SK-N-SH (cell line): ENCODE measurements around the gene PI4K2B. TPM values are rescaled to one million over a fixed set of nuclear protein-coding genes. Genes with fewer than 3 reads are reported as not detected.
"Not testable (repeated sequence)": the region's sequence is repeated elsewhere in the genome, so short reads cannot be mapped to it uniquely, and the experiment has no call there.

Experiments used
- CTCF ChIA-PET: fragments of 300-600, 350-600 bp; formaldehyde crosslinking; extraction: SDS; loops from one replicate; lab custom pipeline; 2021; lab: Yijun Ruan, JAX
- POLR2A ChIA-PET: fragments of 350-600 bp; sonication (Branson Sonifier 250); formaldehyde crosslinking; extraction: SDS; loops from one replicate; lab custom pipeline; 2020; ENCODE audit warnings: antibody characterized with exemption, inconsistent platforms; lab: Yijun Ruan, JAX
- DNase-seq: peaks from one replicate; pipeline ENCODE4 v3.0.0; 2012
- H2AFZ ChIP-seq: fragments of 200-600 bp; sonication (generic); 2 replicates; pipeline ENCODE4 v1.8.1; 2016; ENCODE audit warnings: antibody characterized with exemption, mild to moderate bottlenecking, low read depth
- H3F3A ChIP-seq: fragments of 200-600 bp; sonication (generic); replicated peaks from 2 replicates; pipeline ENCODE3; 2016; ENCODE audit warnings: antibody characterized with exemption, mild to moderate bottlenecking; ENCODE audit not compliant: insufficient read depth
- H3K27ac ChIP-seq, 2 experiments: fragments of 200-500 bp in 1 of 2; fragments of 200-600 bp in 1 of 2; sonication (Bioruptor generic) in 1 of 2; sonication (generic), shearing (Covaris generic) in 1 of 2; 2 replicates each; pipeline versions ENCODE4 v1.5.1 to v1.6.1; 2014 to 2016; ENCODE audit warnings: low read depth in 2 of 2, inconsistent platforms in 1 of 2, low read length in 1 of 2, mild to moderate bottlenecking in 1 of 2, mixed read lengths in 1 of 2
- H3K27me3 ChIP-seq: fragments of 200-600 bp; sonication (generic), shearing (Covaris generic); 2 replicates; pipeline ENCODE4 v1.6.1; 2016; ENCODE audit warnings: mixed run types; ENCODE audit not compliant: insufficient read depth
- H3K36me3 ChIP-seq, 2 experiments: fragments of 200-500 bp in 1 of 2; fragments of 200-600 bp in 1 of 2; sonication (Bioruptor generic) in 1 of 2; sonication (generic) in 1 of 2; replicated peaks in 1 of 2; 2 replicates each; pipeline versions ENCODE3 to v1.5.1; 2014 to 2016; ENCODE audit warnings: low read length in 1 of 2, mild to moderate bottlenecking in 1 of 2; ENCODE audit not compliant: insufficient read depth in 2 of 2, control insufficient read depth in 1 of 2
- H3K4me1 ChIP-seq, 2 experiments: fragments of 200-500 bp in 1 of 2; fragments of 200-600 bp in 1 of 2; sonication (Bioruptor generic) in 1 of 2; sonication (generic), shearing (Covaris generic) in 1 of 2; 2 replicates each; pipeline versions ENCODE4 v1.5.1 to v1.6.1; 2014 to 2016; ENCODE audit warnings: low read depth in 1 of 2, low read length in 1 of 2, mixed run types in 1 of 2; ENCODE audit not compliant: insufficient read depth in 2 of 2, control insufficient read depth in 1 of 2
- H3K4me2 ChIP-seq: fragments of 200-600 bp; sonication (generic), shearing (Covaris generic); 2 replicates; pipeline ENCODE4 v1.6.1; 2017; ENCODE audit warnings: mixed run types
- H3K4me3 ChIP-seq, 2 experiments: fragments of 200-500 bp in 1 of 2; fragments of 200-600 bp in 1 of 2; sonication (Bioruptor generic) in 1 of 2; sonication (generic), shearing (Covaris generic) in 1 of 2; 2 replicates each; pipeline versions ENCODE4 v1.5.1 to v1.8.1; 2014 to 2016; ENCODE audit warnings: low read depth in 2 of 2, inconsistent platforms in 1 of 2, low read length in 1 of 2, mild to moderate bottlenecking in 1 of 2, mixed read lengths in 1 of 2, moderate library complexity in 1 of 2
- H3K79me2 ChIP-seq: fragments of 200-600 bp; sonication (generic); 2 replicates; pipeline ENCODE4 v1.8.1; 2017; ENCODE audit warnings: mild to moderate bottlenecking; ENCODE audit not compliant: insufficient read depth
- H3K9ac ChIP-seq: fragments of 200-600 bp; sonication (generic); 2 replicates; pipeline ENCODE4 v1.6.1; 2017; ENCODE audit warnings: mixed run types
- H3K9me2 ChIP-seq: fragments of 200-600 bp; sonication (generic); 2 replicates; pipeline ENCODE4 v1.6.1; 2017; ENCODE audit warnings: mixed run types
- H3K9me3 ChIP-seq: fragments of 200-600 bp; sonication (generic); 2 replicates; pipeline ENCODE4 v1.6.1; 2017; ENCODE audit warnings: mixed run types, mild to moderate bottlenecking, moderate library complexity
- H4K20me1 ChIP-seq: fragments of 200-600 bp; sonication (generic); 2 replicates; pipeline ENCODE4 v1.6.1; 2017; ENCODE audit warnings: mild to moderate bottlenecking, mixed run types; ENCODE audit not compliant: insufficient read depth
- ELF1 ChIP-seq: IDR thresholded peaks from 2 replicates; pipeline ENCODE4 v1.4.0; 2012
- FOSL2 ChIP-seq: IDR thresholded peaks from 2 replicates; pipeline ENCODE4 v1.4.0; 2012; ENCODE audit warnings: low read depth, mild to moderate bottlenecking, moderate library complexity, borderline replicate concordance
- FOXJ3 ChIP-seq: sonication (generic); formaldehyde crosslinking; IDR thresholded peaks from 2 replicates; pipeline ENCODE4 v1.5.1; 2020; ENCODE audit warnings: mild to moderate bottlenecking, missing genetic modification reagents
- FOXM1 ChIP-seq: IDR thresholded peaks from 2 replicates; pipeline ENCODE4 v1.4.0; 2012; ENCODE audit warnings: low read depth, mild to moderate bottlenecking
- GABPA ChIP-seq: IDR thresholded peaks from 2 replicates; pipeline ENCODE4 v1.4.0; 2012; ENCODE audit warnings: low read depth, mild to moderate bottlenecking
- TAF1 ChIP-seq: IDR thresholded peaks from 2 replicates; pipeline ENCODE4 v1.6.1; 2012; ENCODE audit warnings: low read depth, mild to moderate bottlenecking, low read length, moderate library complexity, borderline replicate concordance
- WGBS: methylation state at CpG from one replicate; pipeline ENCODE4 v1.1.6; 2017; ENCODE audit warnings: low lambda C conversion rate; 5-methylcytosine and 5-hydroxymethylcytosine counted together
- polyA plus RNA-seq, 3 experiments: library from polyadenylated mRNA; depleted of rRNA; stranded (reverse); fragments of >200 nt; gene quantifications; 2 replicates each; pipeline ENCODE4 v1.2.3, GENCODE V29; 2012
- TF ChIP-seq, protein P1 (sequence below): fragments of 150-350 bp; IDR thresholded peaks from 2 replicates; pipeline ENCODE4 v1.6.1; 2016; ENCODE audit warnings: mild to moderate bottlenecking, low read depth, low read length
- TF ChIP-seq, protein P2 (sequence below): fragments of 150-350 bp; IDR thresholded peaks from 2 replicates; pipeline ENCODE4 v1.6.1; 2017; ENCODE audit warnings: antibody characterized with exemption, low read length, low read depth, borderline replicate concordance
- TF ChIP-seq, protein P3 (sequence below): fragments of 200-600 bp; sonication (generic); IDR thresholded peaks from 2 replicates; pipeline ENCODE4 v1.6.1; 2017; ENCODE audit warnings: antibody characterized with exemption, mild to moderate bottlenecking, moderate library complexity
- TF ChIP-seq, protein P4 (sequence below): IDR thresholded peaks from 2 replicates; pipeline ENCODE4 v1.4.0; 2012; ENCODE audit warnings: low read depth, borderline replicate concordance
- TF ChIP-seq, protein P5 (sequence below): IDR thresholded peaks from 2 replicates; pipeline ENCODE4 v1.4.0; 2012; ENCODE audit warnings: low read depth, borderline replicate concordance
- TF ChIP-seq, protein P6 (sequence below): IDR thresholded peaks from 2 replicates; pipeline ENCODE4 v1.6.1; 2012; ENCODE audit warnings: mild to moderate bottlenecking, low read depth, low read length, moderate library complexity

Gene PI4K2B
- polyA plus RNA-seq, 1 of the 3 experiments (the other 2 are of a cell fraction): 3.1 TPM

DNA sequence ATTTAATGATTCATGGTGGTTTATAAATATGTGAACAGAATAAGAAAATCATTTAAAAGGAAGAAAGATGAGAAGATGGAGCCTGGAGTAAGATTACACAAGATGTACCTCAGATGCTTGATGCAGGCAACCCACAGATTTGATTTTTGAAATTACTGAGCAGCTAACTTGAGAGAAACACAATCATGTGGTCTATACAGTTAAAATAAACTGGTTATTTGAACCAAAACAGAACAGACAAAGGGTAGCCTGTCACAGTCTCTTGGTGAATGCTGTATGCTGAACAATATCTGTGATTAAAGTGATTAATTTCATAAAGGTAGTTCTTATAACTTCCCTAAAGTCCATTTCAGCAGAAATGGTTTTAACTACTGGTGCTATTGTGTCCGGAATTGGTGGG is 4.2 kb downstream of the PI4K2B start:
- no peak overlapping the region for H3K9ac ChIP-seq
- peaks cover 4% of the 10 kb centered on the region; the same call in 1 of the 2 replicates for H3K9me3 ChIP-seq
- TF ChIP-seq ELF1: no peak
- TF ChIP-seq, protein P1, sequence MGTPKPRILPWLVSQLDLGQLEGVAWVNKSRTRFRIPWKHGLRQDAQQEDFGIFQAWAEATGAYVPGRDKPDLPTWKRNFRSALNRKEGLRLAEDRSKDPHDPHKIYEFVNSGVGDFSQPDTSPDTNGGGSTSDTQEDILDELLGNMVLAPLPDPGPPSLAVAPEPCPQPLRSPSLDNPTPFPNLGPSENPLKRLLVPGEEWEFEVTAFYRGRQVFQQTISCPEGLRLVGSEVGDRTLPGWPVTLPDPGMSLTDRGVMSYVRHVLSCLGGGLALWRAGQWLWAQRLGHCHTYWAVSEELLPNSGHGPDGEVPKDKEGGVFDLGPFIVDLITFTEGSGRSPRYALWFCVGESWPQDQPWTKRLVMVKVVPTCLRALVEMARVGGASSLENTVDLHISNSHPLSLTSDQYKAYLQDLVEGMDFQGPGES: no peak
- TF ChIP-seq, protein P2, sequence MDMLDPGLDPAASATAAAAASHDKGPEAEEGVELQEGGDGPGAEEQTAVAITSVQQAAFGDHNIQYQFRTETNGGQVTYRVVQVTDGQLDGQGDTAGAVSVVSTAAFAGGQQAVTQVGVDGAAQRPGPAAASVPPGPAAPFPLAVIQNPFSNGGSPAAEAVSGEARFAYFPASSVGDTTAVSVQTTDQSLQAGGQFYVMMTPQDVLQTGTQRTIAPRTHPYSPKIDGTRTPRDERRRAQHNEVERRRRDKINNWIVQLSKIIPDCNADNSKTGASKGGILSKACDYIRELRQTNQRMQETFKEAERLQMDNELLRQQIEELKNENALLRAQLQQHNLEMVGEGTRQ: no peak
- TF ChIP-seq, protein P3, sequence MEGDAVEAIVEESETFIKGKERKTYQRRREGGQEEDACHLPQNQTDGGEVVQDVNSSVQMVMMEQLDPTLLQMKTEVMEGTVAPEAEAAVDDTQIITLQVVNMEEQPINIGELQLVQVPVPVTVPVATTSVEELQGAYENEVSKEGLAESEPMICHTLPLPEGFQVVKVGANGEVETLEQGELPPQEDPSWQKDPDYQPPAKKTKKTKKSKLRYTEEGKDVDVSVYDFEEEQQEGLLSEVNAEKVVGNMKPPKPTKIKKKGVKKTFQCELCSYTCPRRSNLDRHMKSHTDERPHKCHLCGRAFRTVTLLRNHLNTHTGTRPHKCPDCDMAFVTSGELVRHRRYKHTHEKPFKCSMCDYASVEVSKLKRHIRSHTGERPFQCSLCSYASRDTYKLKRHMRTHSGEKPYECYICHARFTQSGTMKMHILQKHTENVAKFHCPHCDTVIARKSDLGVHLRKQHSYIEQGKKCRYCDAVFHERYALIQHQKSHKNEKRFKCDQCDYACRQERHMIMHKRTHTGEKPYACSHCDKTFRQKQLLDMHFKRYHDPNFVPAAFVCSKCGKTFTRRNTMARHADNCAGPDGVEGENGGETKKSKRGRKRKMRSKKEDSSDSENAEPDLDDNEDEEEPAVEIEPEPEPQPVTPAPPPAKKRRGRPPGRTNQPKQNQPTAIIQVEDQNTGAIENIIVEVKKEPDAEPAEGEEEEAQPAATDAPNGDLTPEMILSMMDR: no peak
- TF ChIP-seq GABPA: no peak
- TF ChIP-seq FOXM1: no peak
- TF ChIP-seq, protein P4, sequence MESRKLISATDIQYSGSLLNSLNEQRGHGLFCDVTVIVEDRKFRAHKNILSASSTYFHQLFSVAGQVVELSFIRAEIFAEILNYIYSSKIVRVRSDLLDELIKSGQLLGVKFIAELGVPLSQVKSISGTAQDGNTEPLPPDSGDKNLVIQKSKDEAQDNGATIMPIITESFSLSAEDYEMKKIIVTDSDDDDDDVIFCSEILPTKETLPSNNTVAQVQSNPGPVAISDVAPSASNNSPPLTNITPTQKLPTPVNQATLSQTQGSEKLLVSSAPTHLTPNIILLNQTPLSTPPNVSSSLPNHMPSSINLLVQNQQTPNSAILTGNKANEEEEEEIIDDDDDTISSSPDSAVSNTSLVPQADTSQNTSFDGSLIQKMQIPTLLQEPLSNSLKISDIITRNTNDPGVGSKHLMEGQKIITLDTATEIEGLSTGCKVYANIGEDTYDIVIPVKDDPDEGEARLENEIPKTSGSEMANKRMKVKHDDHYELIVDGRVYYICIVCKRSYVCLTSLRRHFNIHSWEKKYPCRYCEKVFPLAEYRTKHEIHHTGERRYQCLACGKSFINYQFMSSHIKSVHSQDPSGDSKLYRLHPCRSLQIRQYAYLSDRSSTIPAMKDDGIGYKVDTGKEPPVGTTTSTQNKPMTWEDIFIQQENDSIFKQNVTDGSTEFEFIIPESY: no peak
- TF ChIP-seq TAF1: no peak
- TF ChIP-seq, protein P5, sequence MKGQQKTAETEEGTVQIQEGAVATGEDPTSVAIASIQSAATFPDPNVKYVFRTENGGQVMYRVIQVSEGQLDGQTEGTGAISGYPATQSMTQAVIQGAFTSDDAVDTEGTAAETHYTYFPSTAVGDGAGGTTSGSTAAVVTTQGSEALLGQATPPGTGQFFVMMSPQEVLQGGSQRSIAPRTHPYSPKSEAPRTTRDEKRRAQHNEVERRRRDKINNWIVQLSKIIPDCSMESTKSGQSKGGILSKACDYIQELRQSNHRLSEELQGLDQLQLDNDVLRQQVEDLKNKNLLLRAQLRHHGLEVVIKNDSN: no peak
- TF ChIP-seq, protein P6, sequence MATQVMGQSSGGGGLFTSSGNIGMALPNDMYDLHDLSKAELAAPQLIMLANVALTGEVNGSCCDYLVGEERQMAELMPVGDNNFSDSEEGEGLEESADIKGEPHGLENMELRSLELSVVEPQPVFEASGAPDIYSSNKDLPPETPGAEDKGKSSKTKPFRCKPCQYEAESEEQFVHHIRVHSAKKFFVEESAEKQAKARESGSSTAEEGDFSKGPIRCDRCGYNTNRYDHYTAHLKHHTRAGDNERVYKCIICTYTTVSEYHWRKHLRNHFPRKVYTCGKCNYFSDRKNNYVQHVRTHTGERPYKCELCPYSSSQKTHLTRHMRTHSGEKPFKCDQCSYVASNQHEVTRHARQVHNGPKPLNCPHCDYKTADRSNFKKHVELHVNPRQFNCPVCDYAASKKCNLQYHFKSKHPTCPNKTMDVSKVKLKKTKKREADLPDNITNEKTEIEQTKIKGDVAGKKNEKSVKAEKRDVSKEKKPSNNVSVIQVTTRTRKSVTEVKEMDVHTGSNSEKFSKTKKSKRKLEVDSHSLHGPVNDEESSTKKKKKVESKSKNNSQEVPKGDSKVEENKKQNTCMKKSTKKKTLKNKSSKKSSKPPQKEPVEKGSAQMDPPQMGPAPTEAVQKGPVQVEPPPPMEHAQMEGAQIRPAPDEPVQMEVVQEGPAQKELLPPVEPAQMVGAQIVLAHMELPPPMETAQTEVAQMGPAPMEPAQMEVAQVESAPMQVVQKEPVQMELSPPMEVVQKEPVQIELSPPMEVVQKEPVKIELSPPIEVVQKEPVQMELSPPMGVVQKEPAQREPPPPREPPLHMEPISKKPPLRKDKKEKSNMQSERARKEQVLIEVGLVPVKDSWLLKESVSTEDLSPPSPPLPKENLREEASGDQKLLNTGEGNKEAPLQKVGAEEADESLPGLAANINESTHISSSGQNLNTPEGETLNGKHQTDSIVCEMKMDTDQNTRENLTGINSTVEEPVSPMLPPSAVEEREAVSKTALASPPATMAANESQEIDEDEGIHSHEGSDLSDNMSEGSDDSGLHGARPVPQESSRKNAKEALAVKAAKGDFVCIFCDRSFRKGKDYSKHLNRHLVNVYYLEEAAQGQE: no peak
- TF ChIP-seq FOXJ3: no peak
- TF ChIP-seq FOSL2: no peak
- DNase-seq: no peak
- no peak overlapping the region for H3K4me2 ChIP-seq
- H3K27ac ChIP-seq: no peak overlapping the region
- 100% methylated on average over 1 of the region's 1 CpG for WGBS
- peaks cover 15% of the 10 kb centered on the region for H3F3A ChIP-seq
- POLR2A ChIA-PET: no interaction called here
- H2AFZ ChIP-seq: no peak overlapping the region
- no peaks in the 10 kb centered on the region; a peak in 1 of 4 replicates for H3K4me1 ChIP-seq
- peaks cover 55% of the 10 kb centered on the region for H3K79me2 ChIP-seq
- CTCF ChIA-PET: interaction anchor here (0.6 to 1.5 kb wide), 2 partner anchors 12 to 74 kb away, joined by 3 read pairs; partner anchors contain the start of gene ZCCHC4
- peaks cover 0 to 6% of the 10 kb centered on the region in 2 experiments for H3K36me3 ChIP-seq
- H3K9me2 ChIP-seq: no peaks in the 10 kb centered on the region
- no peak overlapping the region for H3K4me3 ChIP-seq
- H4K20me1 ChIP-seq: no peaks in the 10 kb centered on the region
- no peaks in the 10 kb centered on the region for H3K27me3 ChIP-seq

DNA sequence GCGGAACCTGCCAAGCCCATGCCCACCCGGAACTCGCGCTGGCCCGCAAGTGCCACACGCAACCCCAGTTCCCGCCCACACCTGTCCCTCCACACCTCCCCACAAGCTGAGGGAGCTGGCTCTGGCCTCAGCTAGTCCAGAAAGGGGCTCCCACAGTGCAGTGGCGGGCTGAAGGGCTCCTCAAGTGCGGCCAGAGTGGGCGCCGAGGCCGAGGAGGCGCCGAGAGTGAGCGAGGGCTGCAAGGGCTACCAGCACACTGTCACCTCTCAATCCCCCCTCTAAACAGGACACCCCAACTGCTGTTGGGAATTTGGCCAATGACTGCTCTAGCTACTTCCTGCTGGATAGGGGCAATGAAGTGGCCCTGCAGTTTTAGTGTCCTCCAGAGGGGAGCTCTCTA is 5.7 kb downstream of the PI4K2B start:
- H3K4me3 ChIP-seq, H3K9me3 ChIP-seq, H3K27me3 ChIP-seq, H2AFZ ChIP-seq, POLR2A ChIA-PET, CTCF ChIA-PET, H4K20me1 ChIP-seq, H3F3A ChIP-seq, H3K36me3 ChIP-seq, H3K4me1 ChIP-seq, H3K4me2 ChIP-seq, H3K9me2 ChIP-seq, H3K27ac ChIP-seq, H3K9ac ChIP-seq, DNase-seq: not testable (repeated sequence)
- H3K79me2 ChIP-seq: peaks cover 60% of the 10 kb centered on the region
- no CpG with 5 or more reads among the region's 15 CpGs for WGBS

DNA sequence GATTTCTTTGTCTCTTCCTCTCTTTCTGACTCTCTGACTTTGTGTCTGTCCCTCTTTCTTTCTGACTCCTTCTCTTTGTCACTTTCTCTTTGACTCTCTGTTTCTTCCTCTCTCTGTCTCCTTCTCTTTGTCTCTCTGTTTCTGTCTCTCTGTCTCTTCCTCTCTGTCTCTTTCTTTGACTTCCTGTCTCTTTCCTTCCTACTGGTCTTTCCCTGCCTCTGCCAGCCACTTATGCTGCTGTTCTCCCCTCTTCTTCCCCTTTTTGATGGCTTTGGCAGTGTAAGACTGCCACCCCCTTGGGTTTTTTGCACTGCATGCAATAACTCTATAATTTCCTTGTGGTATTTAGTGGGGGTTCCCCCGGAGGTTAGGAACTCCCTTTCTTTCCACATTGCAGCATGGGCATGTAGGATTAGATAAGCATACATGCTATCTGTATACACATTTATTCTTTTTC is 6.9 kb downstream of the PI4K2B start:
- H3F3A ChIP-seq, H3K4me1 ChIP-seq, H3K36me3 ChIP-seq, H3K9me2 ChIP-seq, DNase-seq, POLR2A ChIA-PET, H3K27me3 ChIP-seq, H2AFZ ChIP-seq, H3K27ac ChIP-seq, H3K9me3 ChIP-seq, H3K4me2 ChIP-seq, H4K20me1 ChIP-seq, H3K9ac ChIP-seq, CTCF ChIA-PET, H3K4me3 ChIP-seq: not testable (repeated sequence)
- WGBS: 75% methylated on average over 1 of the region's 1 CpG
- peaks cover 57% of the 10 kb centered on the region for H3K79me2 ChIP-seq
